CD4-positive, alpha-beta T cell treated with Interleukin-17A for 1 hour (primary cell): ENCODE data around the gene COQ10A.
A peak's percentile ranks its signal among the peaks of the same experiment; 100 is the strongest.
"Not testable (repeated sequence)": the region's sequence is repeated elsewhere in the genome, so short reads cannot be mapped to it uniquely, and the experiment has no call there.

ENCODE experiments used
- DNase-seq: peaks from one replicate; pipeline ENCODE4 v3.0.0-alpha.2; 2020

The COQ10A gene

DNA sequence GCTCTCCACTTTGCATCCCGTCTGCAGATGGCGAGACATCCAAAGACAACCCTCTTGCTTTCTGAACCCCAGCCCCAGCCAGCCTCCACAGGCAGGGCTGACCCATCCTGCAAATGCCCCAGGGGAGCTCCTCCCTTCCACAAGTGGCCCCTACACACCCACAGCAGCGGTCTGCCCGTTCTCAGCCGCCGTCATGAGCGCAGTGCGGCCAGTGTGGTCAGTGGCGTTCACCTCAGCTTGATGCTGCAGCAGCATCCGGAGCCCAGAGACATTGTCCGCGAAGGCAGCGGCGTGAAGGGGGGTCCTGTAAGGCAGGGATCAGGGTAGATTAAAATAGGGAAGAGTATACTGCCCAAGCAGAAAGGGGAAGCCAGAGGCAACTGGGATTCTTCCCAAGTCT lies 22.2 kb upstream of the COQ10A start:
- no peak for DNase-seq

DNA sequence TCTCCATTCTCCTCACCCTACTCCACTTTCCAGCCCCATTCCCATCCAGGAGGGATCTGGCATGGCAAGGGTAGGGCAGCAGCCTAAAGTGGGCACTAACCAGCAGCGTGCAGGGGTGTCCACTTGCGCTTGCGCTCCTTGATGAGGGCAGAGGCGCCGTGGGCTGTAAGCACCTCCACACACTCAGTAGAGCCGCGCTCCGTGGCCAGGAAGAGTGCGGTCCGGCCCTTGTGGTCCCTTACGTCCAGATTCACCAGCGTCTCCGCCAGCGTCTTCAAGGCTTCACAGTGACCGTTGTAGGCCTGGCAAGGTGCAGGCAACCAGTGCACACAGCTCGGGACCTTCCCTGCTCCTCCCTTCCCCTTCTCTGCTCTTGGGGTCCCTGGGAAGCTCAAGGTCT lies 18.8 kb upstream of the COQ10A start:
- DNase-seq, result no peak

DNA sequence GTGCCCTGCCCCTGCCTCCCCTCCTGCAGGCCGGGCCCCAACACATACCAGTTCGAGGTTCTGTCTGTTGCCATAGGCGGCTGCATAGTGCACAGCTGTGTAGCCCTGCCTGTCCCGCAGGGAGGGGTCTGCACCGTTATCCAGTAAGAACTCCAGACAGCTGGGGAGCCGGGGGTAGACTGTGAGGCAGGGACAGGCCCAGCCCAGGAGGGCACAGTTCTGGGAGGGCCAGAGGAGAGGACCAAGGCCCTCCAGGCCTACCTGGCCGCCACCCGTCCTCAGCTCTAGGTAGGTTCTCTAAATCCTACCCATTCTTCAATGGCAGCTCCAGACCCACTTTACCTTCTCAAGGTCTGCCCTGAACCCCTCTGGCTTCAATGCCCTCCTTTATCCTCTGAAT lies 18.0 kb upstream of the COQ10A start:
- DNase-seq, result no peak

DNA sequence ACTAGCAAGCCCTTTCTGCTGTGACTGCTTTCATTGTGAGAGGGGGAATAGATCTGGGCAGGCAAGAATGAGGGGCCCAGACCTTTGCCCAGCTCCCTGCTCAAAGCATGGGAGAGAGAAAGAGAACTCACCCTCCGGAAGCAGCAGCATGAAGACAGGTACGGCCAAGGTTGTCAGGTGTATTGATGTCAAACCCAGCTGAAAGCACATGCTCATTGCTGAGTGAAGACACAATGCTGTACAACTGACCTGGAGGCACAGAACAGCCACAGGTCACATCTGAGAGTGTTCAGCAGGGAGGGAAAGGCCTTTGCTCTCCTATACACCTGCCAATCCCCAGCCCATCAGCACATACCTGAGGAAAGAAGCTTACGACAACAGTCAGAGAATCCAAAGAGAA lies 14.1 kb upstream of the COQ10A start:
- no peak for DNase-seq

DNA sequence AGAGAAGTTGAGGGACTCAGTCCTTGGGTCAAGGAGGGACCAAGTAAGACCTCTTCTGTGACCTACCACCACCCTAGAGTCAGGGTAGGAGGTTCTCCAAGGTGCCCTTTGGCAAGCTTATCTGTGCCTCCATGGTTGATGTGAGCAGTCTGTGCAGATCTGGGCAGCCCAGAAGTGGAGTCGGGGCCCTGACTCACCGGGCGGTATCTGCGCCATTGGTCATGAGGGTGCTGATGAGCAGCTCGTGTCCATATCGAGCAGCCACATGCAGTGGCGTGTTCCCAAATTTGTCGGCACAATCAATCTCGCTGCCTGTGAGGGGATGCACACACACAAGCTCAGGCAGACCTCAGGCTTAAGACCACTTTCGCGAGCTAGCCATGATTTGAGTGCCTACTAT lies 13.7 kb upstream of the COQ10A start:
- no peak for DNase-seq

DNA sequence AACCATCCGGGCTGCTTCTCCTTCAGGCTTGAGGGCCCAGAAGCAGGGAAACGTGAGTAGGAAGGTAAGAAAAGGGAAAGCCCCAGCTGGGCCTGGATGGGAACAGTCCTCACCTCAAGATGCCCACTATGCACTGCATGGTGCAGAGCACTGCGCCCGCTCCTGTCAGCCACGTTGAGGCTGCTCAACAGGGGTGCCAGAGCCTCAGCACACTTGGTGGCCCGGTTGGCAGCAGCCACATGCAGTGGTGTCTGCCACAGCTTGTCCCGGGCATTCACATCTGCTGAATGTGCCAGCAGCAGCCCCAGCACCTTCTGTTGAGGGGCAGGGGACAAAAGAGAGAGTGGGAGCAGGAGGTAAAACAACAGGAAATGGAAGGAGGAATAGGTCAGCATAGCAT lies 11.1 kb upstream of the COQ10A start:
- no peak for DNase-seq

DNA sequence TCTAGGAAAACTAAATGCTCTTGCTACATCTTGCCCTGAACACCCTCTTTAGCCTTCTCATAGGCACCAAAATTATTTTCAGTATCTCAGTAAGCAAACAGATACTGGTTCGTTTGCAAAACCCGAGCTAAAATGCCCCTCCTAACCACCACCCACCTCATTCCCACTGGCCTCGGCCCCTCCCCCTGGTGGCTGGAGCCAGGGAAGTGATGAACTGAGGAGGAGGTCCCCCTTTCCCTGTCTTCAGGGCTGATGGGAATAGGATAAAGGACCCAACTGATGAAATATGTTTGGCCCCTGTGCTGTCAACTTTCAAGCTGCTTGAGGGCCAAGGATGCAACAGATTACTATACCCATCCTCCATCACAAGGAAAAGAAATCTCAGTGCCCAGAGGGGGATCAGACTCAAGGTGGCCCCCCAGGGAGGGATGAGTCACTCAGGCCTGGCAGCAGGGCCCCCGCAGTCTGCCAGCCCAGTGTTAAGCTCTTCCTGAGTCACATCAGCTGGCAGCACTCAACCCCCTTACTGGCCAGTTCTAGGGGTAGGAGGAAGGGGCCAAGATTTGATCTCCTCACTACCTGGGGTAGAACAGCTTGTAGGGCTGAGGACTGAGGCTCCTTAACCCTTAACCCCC lies 10.3 kb upstream of the COQ10A start:
- DNase-seq, result no peak

DNA sequence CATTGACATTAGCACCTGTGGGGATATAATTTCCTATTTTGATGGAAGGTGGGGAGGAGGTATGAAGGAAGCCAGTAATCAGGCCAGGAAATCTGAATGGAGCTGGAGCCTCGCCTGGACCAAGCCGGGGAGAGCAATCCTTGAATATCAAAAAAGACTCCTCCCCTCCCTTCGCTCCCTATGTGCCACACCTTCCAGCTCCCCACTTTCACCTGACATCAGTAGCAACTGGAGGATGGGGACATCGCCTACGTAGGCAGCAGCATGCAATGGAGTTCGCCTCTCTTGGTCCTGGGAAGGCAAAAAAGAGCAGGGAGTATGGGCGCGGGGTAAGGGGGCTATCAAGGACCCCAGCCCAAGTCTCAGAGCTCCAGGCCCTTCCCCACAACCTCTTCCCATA lies 9.7 kb upstream of the COQ10A start:
- DNase-seq, result no peak

DNA sequence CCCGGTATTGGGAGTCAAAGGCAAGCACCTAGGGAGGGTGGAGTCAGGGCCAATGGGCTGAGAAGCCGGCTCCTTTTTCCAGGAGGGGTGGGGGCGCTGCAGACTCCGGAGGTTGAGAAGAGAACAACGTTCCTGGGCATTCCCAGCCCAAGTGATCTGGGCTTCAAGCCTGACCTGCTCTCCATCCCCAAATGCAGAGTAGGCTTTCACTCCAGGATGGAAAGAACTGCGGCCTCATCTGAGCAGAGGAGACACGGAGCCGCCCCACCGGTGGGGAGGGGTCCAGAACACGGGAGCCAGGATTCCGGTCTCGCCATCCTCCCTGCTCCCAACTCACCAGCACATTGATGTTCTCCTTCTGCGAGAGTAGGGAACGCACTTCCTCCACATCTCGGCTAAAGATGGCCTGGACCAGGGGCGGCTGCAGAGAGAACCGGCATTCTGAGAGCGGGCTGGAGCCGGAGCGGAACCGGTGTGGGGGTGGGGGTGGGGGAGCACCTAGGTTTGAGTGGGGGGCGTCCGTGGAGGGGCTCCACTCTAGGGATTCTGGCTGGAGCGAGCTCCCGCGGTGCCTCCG lies 9.2 kb upstream of the COQ10A start:
- no peak for DNase-seq

DNA sequence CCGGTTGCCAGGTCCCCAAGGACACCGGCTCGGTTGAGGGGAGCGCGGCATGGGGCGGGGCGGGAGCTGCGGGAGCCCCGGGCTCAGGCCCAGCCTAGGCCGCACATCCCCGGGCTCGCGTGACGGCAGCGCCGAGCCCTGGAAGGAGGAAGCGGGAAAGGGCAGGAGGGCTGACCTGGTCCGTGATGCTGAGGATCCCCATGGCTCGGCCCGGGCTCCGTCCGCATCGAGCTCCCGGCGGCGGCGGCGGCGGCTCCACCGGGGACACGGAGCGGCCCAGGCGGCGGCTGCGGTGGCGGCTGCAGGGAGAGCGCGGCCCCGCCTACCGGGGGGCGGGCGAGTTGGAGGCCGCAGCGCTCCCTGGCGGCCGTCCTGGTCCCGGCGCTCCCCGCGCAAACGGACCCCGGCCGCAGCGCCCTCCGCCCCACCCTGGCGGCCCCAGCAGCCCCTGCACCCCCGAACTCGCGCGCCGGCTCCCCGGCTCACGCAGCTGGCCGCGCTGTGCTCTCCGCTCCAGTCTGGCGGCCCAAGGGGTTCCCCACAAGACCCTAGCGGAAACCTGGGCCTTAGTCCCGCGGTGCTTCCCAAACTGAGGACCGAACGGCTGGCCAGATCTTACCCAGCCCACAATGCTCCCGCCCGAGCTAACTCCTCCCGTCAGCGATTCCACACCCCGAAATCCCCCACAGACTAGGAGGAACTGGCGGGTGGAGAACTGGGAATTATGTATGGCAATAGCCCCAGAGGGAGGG lies 8.5 kb upstream of the COQ10A start, which contains the start of gene ANKRD52:
Gene ANKRD52, minus strand, starts transcription at position 317 of the 752 bp plus-strand sequence. Its CDS starts 115 bp downstream, at position 202.
- DNase-seq, result peak; percentile 77

DNA sequence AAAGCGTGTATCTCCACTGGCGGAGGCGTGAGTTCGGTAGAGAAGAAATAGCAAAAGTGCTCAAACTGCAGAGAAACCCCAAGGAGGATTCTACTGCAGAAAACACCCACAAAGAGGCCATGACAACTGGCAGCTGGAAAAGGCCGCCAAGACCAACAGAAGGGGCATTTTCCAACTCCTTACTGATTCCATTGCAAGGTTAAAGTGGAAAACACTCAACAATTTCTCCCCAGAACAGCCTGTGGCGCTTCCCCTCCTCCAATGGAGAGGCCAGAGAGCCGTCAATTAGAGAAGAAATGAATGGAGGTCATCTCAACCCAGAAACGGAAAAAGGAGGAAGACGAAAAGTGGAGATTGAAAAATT lies 7.9 kb upstream of the COQ10A start:
- no peak for DNase-seq

DNA sequence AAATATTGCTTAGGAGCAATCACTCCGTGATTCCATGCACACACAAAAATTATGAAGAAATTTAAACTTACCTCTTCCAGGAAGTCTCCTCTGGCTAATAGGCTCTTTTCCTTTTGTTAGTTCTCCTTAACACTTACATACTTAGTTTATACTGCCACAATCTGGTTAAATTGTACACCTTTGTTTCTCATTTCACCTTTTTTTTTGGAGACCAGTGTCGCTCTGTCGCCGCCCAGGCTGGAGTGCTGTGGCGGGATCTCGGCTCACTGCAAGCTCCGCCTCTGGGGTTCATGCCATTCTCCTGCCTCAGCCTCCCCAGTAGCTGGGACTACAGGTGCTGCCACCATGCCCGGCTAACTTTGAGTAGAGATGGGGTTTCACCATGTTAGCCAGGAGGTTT lies 6.4 kb upstream of the COQ10A start:
- no peak for DNase-seq

DNA sequence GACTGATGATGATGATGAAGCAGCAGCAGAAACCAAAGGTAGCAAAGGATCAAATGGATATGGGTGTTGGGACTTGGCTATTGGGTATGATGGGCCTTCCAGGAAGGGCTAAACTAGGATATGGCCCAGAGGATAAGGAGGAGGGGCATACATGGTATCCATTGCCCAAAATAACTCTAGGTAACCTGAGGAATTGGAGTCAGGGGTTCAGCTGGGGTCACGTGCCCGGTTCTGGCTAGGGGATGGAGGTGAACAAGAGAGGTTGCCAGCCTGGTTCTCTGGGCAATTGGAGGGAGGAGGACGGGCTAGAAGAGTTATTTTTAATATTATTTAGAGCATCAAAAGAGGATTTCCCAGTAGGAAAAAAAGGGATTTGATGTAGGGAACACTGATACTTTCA lies 5.8 kb upstream of the COQ10A start:
- no peak for DNase-seq

DNA sequence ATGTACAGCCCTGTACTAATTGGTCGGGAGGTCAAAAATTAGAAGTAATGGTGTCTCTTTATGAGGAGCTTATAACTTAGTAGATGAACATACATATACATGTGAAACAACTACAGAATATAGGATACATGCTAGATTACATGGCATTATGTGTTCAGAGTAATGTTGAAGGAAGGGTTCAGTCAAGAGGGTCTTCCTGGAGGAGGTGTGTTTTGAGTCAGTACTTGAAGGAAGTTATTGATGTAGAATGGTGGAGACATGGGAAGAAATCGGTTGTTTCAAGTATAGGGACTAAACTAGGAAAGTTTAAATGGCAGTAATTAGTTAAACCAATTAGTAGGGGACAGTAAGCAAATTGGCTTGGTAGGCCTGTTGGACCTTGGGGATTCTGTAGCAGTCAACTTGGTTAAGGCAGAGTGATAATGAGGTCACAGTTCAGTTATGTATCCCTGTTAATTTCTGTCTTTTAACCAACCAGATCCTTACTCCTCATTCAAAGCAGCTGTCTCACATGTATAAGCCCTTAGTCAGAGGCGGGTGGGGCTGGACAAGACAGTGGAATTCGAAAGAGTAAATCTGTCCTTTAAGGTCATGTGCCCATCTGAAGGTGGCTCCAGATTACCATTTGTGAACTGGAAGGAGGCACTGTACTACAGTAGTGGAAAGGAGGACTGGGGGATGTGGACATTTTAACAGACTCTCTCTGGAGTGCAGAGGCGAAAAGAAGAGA lies 5.1 kb upstream of the COQ10A start:
- DNase-seq, result no peak

DNA sequence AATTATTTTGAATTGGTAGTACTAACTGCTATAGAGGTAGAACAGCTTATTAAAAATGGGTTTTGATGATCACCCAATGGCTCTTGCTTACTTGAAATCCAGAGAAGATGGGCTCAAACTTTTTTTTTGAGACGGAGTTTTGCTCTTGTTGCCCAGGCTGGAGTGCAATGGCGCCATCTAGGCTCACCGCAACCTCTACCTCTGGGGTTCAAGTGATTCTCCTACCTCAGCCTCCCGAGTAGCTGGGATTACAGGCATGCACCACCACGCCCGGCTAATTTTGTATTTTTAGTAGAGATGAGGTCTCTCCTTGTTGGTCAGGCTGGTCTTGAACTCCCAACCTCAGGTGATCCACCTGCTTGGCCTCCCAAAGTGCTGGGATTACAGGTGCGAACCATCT lies 3.8 kb upstream of the COQ10A start:
- peak; percentile 14 for DNase-seq

DNA sequence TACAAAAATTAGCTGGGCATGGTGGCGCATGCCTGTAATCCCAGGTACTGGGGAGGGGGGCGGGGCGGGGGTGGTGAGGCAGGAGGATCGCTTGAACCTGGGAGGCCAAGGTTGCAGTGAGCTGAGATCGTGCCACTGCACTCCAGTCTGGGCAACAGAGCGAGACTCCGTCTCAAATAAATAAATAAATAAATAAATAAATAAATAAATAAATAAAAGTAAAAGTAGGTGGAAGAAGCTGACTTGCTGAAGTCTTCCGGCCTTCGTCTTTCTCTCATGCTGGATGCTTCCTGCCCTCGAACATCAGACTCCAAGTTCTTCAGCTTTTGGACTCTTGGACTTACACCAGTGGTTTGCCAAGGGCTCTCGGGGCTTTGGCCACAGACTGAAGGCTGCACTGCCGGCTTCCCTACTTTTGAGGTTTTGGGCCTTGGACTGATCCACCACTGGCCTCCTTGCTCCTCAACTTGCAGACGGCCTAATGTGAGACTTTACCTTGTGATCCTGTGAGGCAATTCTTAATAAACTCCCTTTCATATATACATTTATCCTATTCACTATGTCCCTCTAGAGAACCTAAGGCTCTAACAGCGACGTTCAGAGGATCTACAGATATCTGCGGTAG lies 562 bp upstream of the COQ10A start:
- DNase-seq, result not testable (repeated sequence)

DNA sequence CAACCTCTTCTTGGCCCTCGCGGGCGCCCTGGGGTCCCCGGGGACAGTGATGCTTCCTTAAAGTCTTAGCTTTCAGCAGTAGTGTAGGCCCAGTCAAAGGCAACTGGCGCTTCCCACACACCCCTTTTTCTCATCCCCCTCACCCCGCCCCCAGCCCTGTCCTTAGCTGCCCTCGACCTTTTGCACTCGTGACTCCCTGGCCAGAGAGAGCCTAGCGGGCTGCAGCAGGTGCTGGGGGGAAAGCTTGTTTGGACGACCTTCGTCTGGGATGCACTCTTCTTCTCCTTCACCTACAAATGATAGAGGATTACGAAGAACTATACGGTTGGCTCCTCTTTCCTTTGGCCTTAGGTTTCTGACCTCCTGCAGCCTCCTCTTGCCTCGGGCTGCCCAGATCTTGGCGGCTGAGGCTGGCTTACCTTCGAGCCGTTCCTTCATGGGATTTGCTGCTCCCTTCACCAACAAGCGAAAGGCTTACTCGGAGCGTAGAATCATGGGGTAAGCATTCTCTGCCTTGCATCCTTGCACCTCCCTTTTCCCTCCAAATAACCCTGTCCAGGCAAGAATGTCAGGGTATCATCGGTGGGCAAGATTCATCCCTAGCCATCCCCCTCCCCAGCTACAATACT lies 815 bp downstream of the COQ10A start:
- DNase-seq, result no peak

DNA sequence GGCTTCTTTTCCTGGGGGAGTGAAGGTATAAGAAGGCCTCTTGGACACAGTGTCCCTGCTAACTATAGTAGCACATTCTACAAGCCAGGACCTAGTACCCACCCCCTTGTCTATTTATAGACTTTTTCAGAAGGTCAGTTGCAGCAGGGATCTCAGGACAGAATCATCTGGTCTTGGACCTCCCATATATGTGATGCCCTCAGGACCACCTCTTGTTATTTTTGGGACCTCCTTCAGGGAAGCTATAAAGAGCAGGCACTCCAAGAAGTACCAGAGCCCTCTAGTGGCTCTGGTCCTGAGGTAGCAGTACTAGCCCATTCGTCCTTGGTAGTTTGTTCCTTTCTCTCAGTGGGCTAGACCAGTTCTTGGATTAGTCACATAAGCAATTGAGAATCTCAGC lies 4.3 kb downstream of the COQ10A start:
- peak; percentile 20 for DNase-seq

DNA sequence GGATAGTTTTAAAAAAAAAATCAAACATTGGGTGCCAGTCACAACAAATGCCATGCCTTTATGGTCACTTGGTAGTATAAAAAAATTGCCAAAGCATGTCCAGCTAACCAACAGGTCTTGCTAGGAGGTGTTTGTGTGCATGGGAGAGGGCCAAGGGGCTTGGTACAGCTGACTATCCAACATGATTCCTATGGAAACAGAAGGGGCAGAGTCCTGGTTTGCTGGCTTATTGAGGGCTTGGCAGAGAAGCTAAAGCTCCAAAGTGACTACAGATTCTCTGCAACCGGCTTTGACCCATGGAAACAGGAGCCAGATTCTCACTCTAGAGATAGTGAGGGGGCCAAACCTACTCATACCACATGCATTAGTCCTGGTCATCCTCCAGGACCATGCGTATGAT lies 5.7 kb downstream of the COQ10A start:
- not testable (repeated sequence) for DNase-seq

DNA sequence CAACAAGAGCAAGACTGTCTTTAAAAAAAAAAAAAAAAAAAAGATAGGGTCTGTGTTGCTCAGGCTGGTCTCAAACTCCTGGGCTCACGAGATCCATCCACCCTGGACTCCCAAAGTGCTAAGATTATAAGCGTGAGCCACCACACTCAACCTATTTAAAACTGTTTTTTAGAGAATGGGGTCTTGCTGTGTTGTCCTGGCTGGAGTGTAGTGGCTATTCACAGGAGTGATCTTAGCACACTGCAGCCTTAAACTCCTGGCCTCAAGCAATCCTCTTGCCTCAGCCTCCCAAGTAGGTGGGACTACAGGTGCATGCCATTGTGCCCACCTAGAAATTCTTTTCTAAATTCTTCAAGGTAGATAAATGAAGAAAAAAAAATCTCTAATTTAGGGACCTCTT lies 7.6 kb downstream of the COQ10A start:
- DNase-seq, result no peak

DNA sequence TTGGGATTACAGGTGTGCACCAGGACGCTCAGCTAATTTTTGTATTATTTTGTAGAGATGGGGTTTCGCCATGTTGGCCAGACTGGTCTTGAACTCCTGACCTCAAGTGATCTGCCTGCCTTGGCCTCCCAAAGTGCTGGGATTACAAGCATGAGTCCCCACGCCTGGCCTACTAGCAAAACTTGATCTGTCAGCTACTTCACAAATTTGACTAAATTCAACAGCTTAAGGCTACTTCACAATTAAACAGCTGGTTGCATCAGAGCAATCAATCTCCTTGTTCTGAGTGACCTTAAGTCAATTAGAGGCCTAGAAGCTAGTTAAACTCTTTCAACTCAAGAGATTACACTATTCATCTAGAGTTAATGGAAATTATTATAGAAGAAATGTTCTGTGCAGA lies 12.2 kb downstream of the COQ10A start:
- DNase-seq, result no peak

DNA sequence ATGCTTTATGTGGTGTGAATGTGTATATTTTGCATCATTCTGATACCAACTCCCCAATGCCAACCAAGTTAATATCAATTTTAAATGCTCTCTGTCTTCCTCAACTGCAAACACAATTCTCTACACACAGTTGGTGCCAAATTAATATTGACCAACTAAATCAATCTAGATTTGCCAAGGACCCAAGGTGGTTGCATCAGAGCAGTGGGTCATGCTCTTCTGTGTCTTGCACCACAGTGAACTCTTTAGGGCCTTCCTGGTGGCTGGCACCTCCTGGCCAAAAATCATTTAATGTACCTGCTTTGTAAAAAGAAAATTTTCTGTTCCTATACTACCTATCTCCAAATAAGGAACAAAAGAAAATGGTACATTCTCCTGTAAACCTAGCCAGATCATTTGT lies 14.1 kb downstream of the COQ10A start:
- no peak for DNase-seq

DNA sequence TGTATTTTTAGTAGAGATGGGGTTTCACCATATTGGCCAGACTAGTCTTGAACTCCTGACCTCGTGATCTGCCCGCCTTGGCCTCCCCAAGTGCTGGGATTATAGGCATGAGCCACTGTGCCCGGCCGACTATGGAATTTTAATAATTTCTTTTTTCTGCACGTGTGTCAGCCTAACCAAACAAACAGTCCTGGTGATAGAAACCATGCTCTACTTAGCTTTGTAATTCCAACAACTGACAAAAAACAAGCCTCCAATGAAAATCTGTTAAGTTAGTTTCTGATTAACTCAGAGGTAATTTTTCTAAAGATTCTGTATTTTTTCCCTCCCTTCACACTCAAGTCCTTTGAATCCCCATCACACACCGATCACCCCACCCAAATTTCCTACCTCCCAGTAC lies 15.3 kb downstream of the COQ10A start:
- no peak for DNase-seq
